RWPE2 (cell line): Measurements from ENCODE around the gene CACNA1S.

Experiments
- ATAC-seq: fragments of 200-7000 bp; cut with Tn5 transposase; 3 replicates; pipeline ENCODE4 v1.9.1; 2021; ENCODE audit warnings: low read depth
- DNase-seq: peaks from one replicate; pipeline ENCODE4 v3.0.0-alpha.2; 2020; ENCODE audit warnings: low spot score
- H3K27ac ChIP-seq: fragments of 450-650 bp; 2 replicates; pipeline ENCODE4 v1.5.1; 2017; ENCODE audit warnings: mild to moderate bottlenecking; ENCODE audit not compliant: poor library complexity, severe bottlenecking
- H3K27me3 ChIP-seq: fragments of 250-450 bp; sonication (Bioruptor Pico); 2 replicates; pipeline ENCODE4 v1.5.1; 2021; ENCODE audit warnings: mild to moderate bottlenecking, moderate library complexity; ENCODE audit not compliant: insufficient read depth, poor library complexity, severe bottlenecking
- H3K36me3 ChIP-seq: fragments of 250-450 bp; sonication (Bioruptor Pico); 2 replicates; pipeline ENCODE4 v1.5.1; 2020; ENCODE audit warnings: low read depth, mild to moderate bottlenecking, moderate library complexity
- H3K4me1 ChIP-seq: fragments of 250-450 bp; sonication (Bioruptor Pico); 2 replicates; pipeline ENCODE4 v1.5.1; 2021; ENCODE audit warnings: mild to moderate bottlenecking, moderate library complexity; ENCODE audit not compliant: insufficient read depth, poor library complexity, severe bottlenecking
- H3K4me3 ChIP-seq: fragments of 250-450 bp; sonication (Bioruptor Pico); 2 replicates; pipeline ENCODE4 v1.5.1; 2021; ENCODE audit warnings: mild to moderate bottlenecking, moderate library complexity; ENCODE audit not compliant: severe bottlenecking
- H3K9me3 ChIP-seq: fragments of 250-450 bp; sonication (Bioruptor Pico); 2 replicates; pipeline ENCODE4 v1.5.1; 2021; ENCODE audit warnings: mild to moderate bottlenecking, moderate library complexity; ENCODE audit not compliant: severe bottlenecking
- TF ChIP-seq, protein P1 (sequence below): fragments of 450-650 bp; IDR thresholded peaks from one replicate; pipeline ENCODE4 v1.5.1; 2017; ENCODE audit warnings: mild to moderate bottlenecking, moderate library complexity; ENCODE audit not compliant: poor library complexity, severe bottlenecking

Gene CACNA1S

DNA sequence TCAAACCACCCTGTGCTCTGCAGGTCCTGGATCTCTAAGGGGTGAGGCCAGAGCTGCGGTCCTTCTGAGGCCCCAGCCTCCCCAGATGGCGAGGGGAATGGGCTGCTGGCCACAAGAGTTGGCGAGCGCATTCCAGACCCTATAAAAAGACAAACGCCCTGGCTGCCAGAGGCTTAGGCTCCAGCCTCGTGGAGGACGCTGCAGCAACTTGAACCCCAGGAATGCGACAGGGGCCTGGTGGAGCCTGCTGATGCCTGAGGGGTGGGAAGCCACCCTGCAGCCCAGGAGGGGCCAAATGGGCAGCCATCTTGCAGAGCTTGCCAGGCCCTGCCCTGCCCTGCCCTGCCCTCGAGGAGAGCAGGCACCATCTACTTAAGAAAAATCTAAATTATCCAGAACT, 8.6 kb downstream of the CACNA1S start:
- Histone ChIP-seq H3K27ac (no peak overlapping the region), H3K9me3 (no peaks in the 10 kb centered on the region), H3K4me3 (no peak overlapping the region), H3K4me1 (no peaks in the 10 kb centered on the region), H3K36me3 (no peaks in the 10 kb centered on the region), H3K27me3 (no peaks in the 10 kb centered on the region)
- ATAC-seq (no peak), DNase-seq (no peak)
- TF ChIP-seq, protein P1, sequence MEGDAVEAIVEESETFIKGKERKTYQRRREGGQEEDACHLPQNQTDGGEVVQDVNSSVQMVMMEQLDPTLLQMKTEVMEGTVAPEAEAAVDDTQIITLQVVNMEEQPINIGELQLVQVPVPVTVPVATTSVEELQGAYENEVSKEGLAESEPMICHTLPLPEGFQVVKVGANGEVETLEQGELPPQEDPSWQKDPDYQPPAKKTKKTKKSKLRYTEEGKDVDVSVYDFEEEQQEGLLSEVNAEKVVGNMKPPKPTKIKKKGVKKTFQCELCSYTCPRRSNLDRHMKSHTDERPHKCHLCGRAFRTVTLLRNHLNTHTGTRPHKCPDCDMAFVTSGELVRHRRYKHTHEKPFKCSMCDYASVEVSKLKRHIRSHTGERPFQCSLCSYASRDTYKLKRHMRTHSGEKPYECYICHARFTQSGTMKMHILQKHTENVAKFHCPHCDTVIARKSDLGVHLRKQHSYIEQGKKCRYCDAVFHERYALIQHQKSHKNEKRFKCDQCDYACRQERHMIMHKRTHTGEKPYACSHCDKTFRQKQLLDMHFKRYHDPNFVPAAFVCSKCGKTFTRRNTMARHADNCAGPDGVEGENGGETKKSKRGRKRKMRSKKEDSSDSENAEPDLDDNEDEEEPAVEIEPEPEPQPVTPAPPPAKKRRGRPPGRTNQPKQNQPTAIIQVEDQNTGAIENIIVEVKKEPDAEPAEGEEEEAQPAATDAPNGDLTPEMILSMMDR: no peak

DNA sequence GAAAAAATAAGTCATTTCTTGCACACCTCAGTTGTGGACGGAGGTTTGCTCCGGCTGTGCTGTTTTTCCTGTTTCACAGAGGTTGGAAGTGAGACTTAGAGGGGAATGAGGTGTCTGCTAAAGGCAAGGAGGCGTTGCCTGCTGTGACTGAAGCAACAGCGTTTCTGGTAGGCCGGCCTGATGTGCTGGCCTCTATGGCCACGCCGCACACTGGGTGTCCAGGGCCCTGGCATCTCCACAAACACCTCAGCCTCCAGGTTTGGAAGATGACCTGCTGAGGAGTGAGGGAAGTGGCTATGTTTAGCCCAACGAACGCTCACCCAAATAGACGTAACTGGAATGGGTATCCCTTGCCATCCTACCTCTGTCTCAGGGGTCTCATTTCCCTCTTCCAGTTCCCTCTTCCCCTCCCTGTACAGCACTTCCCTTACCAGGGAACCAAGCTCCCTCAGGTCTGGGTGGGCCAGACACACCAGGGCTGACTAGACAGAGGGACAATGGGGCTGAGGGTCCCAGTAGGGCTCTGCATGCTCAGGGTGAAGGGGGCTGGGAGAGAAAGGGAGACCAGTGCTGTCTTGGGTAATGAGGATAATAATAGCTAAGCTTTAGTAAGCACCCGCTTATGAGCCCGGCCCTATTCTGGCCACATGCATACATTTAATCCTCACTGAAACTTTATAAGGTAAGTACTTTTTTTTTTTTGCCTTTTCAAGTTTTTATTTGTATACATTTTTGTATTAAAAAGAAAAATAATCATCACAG, 11.9 kb downstream of the CACNA1S start:
- H3K27me3 ChIP-seq: no peaks in the 10 kb centered on the region
- H3K9me3 ChIP-seq: no peaks in the 10 kb centered on the region
- no peak overlapping the region for H3K4me3 ChIP-seq
- ATAC-seq (no peak), DNase-seq (no peak)
- no peak overlapping the region for H3K27ac ChIP-seq
- no peaks in the 10 kb centered on the region for H3K4me1 ChIP-seq
- no peaks in the 10 kb centered on the region for H3K36me3 ChIP-seq
- TF ChIP-seq, protein P1: no peak

DNA sequence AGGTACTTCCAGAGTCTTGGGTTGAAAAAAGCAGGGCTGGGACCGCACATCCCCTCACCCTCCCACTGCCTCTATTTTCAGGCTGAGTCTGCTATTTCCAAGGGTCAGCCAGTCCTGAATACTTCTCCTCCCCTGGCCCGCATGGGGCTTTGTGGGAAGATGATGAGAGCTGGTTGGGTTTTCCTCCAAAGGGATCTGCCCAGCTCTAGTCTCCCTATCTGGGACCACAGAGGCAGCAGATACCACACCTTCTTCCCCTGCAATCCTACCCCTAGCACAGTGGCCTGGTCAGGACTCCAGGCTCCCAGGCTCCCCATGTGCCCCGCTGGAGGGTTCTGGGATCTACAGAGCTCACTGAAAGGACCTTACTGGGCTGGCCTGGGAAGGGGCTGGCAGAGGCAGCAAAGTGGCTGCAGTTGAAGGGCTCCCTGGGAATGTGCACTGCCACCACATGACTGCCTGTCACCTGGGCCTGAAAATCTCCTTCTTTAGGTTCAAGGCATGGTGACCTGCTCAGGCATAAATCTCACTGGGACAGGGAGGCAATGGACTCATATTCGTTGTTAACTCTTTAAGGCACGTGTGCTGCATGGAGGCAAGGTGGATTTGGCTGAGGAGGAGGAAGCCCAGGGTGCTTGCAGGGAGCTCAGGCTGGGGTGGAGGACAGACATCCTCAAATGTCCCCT, 13.1 kb downstream of the CACNA1S start:
- Histone ChIP-seq H3K9me3 (no peaks in the 10 kb centered on the region), H3K4me1 (no peaks in the 10 kb centered on the region), H3K36me3 (no peaks in the 10 kb centered on the region), H3K4me3 (no peak overlapping the region), H3K27me3 (no peaks in the 10 kb centered on the region), H3K27ac (no peak overlapping the region)
- TF ChIP-seq, protein P1: no peak
- DNase-seq (no peak), ATAC-seq (no peak)

DNA sequence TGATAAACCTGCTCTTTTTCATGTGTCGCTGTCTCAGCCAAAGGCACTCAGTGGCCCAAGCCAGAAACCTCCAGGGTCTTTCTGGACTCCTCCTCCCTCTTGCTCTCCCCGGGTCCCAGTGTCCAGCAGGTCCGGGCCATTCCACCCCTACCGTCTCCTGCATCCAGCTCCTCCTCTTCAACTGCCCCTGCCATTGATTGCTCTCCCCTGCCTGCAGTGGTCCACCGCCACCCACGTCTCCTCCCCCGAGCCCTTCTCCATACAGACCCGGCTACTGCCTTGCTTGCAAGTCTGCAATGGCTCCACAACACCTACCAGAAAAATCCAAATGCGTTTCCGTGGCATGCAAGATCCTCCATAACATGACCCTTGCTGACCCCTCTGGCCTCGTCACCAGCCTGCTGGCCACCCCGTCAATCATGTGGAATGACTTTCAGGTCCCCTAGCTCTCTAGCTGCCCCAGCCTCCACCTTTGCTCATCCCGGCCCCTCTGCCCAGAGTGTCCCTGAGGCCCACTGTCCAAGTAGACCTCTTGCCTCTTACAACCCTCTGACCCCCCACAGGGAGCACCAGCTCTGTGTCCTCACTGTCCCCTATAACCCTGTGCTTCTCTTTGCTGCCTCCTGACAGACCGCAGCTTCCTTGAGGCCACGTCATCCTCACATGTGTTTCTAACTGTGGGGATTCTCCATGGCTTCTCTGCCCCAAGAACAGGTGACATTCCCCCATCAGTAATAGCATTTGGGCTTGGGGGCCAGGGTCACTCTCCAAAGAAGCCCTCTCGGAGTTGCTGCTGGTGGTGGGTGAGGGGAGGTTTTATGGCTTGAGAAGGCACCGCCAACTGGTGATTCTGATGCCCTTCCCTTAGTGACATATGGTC, 15.0 kb downstream of the CACNA1S start:
- DNase-seq (no peak), ATAC-seq (no peak)
- Histone ChIP-seq H3K27ac (no peak overlapping the region), H3K27me3 (no peaks in the 10 kb centered on the region), H3K4me3 (no peak overlapping the region), H3K9me3 (no peaks in the 10 kb centered on the region), H3K4me1 (no peaks in the 10 kb centered on the region), H3K36me3 (no peaks in the 10 kb centered on the region)
- TF ChIP-seq, protein P1: no peak
